WERI-Rb-1 (cell line): ENCODE results near the gene CHMP3.

Experiments used
- DNase-seq: peaks from one replicate; pipeline ENCODE4 v3.0.0-alpha.2; 2020
- H3K27ac ChIP-seq: fragments of 250-450 bp; sonication (Bioruptor Pico); 2 replicates; pipeline ENCODE4 v1.5.1; 2020; ENCODE audit warnings: mild to moderate bottlenecking, moderate library complexity
- H3K27me3 ChIP-seq: fragments of 250-450 bp; sonication (Bioruptor Pico); 2 replicates; pipeline ENCODE4 v1.5.1; 2021; ENCODE audit warnings: mild to moderate bottlenecking, low read depth, moderate library complexity; ENCODE audit not compliant: insufficient read depth, severe bottlenecking
- H3K36me3 ChIP-seq: fragments of 250-450 bp; sonication (Bioruptor Pico); 2 replicates; pipeline ENCODE4 v1.5.1; 2020; ENCODE audit warnings: mild to moderate bottlenecking, moderate library complexity
- H3K4me3 ChIP-seq: 2 replicates; pipeline ENCODE4 v1.5.1; 2011; ENCODE audit warnings: low read depth, mild to moderate bottlenecking, control low read depth, low read length
- H3K9me3 ChIP-seq: fragments of 250-450 bp; sonication (Bioruptor Pico); 2 replicates; pipeline ENCODE4 v1.5.1; 2021; ENCODE audit warnings: mild to moderate bottlenecking, moderate library complexity; ENCODE audit not compliant: severe bottlenecking
- TF ChIP-seq, protein P1 (sequence below): IDR thresholded peaks from 2 replicates; pipeline ENCODE4 v1.5.1; 2011; ENCODE audit warnings: low read depth, mild to moderate bottlenecking, control low read depth, inconsistent platforms, low read length

CHMP3 gene

DNA sequence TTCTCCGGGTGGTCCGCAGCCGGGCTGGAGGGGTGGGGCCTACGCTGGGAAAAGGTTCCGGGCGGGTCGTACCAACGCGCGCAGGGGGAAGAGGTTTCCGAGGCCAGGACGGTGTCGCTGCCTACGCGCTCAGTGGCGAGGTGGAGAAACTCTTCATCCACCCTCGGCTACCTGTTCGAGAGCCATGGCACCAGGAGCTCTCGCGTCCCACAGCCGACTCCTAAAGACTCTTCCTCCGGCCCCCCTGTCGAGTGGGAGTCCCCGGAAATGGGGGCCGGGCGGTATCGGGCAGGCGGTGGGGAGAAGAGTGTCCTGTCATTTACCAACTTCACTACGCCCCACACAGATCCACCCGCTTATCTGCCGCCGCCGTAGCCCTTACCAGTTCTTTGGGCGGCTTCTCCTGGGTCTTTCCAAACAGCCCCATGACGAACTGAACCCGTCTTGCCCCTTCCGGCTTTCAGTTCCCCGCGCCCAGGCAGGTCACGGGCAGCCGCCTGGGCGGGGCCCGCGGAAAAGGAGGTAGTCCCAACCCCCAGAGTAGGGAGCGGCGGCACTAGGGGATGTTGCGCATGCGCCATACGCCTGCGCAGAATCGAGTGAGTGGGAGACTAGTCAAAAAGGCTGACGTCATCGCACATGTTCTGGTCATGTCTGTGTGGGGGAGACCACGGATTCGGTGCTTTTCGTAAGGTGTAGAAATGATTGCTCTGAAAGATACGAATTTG, at the start of gene CHMP3:
Gene CHMP3, minus strand, starts transcription at position 522 of the 728 bp plus-strand sequence. Its CDS starts 95 bp downstream, at position 427.
- peaks cover 6% of the 10 kb centered on the region for H3K9me3 ChIP-seq
- peak within 1 kb of the TSS; percentile 99 for H3K27ac ChIP-seq
- H3K36me3 ChIP-seq: peaks cover 6% of the 10 kb centered on the region
- H3K4me3 ChIP-seq: peak within 1 kb of the TSS; percentile 64
- TF ChIP-seq, protein P1, sequence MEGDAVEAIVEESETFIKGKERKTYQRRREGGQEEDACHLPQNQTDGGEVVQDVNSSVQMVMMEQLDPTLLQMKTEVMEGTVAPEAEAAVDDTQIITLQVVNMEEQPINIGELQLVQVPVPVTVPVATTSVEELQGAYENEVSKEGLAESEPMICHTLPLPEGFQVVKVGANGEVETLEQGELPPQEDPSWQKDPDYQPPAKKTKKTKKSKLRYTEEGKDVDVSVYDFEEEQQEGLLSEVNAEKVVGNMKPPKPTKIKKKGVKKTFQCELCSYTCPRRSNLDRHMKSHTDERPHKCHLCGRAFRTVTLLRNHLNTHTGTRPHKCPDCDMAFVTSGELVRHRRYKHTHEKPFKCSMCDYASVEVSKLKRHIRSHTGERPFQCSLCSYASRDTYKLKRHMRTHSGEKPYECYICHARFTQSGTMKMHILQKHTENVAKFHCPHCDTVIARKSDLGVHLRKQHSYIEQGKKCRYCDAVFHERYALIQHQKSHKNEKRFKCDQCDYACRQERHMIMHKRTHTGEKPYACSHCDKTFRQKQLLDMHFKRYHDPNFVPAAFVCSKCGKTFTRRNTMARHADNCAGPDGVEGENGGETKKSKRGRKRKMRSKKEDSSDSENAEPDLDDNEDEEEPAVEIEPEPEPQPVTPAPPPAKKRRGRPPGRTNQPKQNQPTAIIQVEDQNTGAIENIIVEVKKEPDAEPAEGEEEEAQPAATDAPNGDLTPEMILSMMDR: no peak
- H3K27me3 ChIP-seq: no peaks in the 10 kb centered on the region
- peak; percentile 97 for DNase-seq

- Histone ChIP-seq H3K4me3 (no peak overlapping the region), H3K36me3 (peaks cover 26% of the 10 kb centered on the region), H3K27me3 (no peaks in the 10 kb centered on the region)
Measured at GRCh38 chr2:86610871-86611270, 47.6 kb upstream of the CHMP3 start.

GRCh38 chr2:86608832-86609410, 45.7 kb upstream of the CHMP3 start:
- no peaks in the 10 kb centered on the region for H3K27me3 ChIP-seq
- H3K27ac ChIP-seq: no peak overlapping the region
- DNase-seq: no peak
- H3K9me3 ChIP-seq: no peaks in the 10 kb centered on the region
- H3K36me3 ChIP-seq: peaks cover 24% of the 10 kb centered on the region
- TF ChIP-seq, protein P1: no peak
- no peak overlapping the region for H3K4me3 ChIP-seq

More at GRCh38 chr2:86610871-86611270, 47.6 kb upstream of the CHMP3 start:
- Histone ChIP-seq H3K27ac (no peak overlapping the region), H3K9me3 (no peaks in the 10 kb centered on the region)
- TF ChIP-seq, protein P1: no peak
- DNase-seq: no peak

- no peak for DNase-seq
- no peak overlapping the region for H3K27ac ChIP-seq
- TF ChIP-seq, protein P1: no peak
Measured at GRCh38 chr2:86603905-86604304, 40.7 kb upstream of the CHMP3 start.

DNA sequence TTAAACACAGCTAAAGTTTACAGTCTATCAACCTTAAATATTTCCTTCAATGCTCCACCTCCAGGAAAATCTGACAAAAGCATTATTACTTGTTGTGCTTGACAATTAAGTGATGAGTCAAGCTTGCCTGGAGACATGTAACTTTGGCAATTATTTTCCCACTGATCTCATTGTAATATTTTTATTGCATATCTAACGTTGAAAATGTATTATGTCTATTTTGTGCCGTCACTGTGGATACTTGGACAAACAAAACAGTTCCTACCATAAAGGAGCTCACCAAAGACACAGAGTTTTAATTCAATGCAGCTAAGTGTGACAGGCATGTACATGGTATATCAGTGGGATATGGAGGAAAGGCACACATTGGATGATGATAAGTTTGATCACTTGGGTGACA, 35.7 kb upstream of the CHMP3 start:
- peaks cover 3% of the 10 kb centered on the region; the same call in 1 of the 2 replicates for H3K36me3 ChIP-seq
- no peaks in the 10 kb centered on the region for H3K9me3 ChIP-seq
- H3K27ac ChIP-seq: no peak overlapping the region
- H3K27me3 ChIP-seq: no peaks in the 10 kb centered on the region
- no peak overlapping the region for H3K4me3 ChIP-seq
- no peak for DNase-seq
- TF ChIP-seq, protein P1: no peak

More at GRCh38 chr2:86603905-86604304, 40.7 kb upstream of the CHMP3 start:
- H3K4me3 ChIP-seq: no peak overlapping the region
- H3K9me3 ChIP-seq: no peaks in the 10 kb centered on the region
- peaks cover 22% of the 10 kb centered on the region for H3K36me3 ChIP-seq
- H3K27me3 ChIP-seq: no peaks in the 10 kb centered on the region
